Stimulated activated CD4-positive, alpha-beta T cell treated with anti-CD3 and anti-CD28 coated beads, Interleukin-15, amount 100 ng/mL, for 48 hours (primary cell): ENCODE results near the gene KCNG3.

Source experiments
- DNase-seq, 2 donors: peaks; one replicate each; pipeline ENCODE4 v3.0.0-alpha.2; 2020; ENCODE audit warnings: low read depth in 2 of 2

Gene KCNG3

GRCh38 chr2:42486145-42486906 is 7.5 kb downstream of the KCNG3 start:
- DNase-seq, result no peak

- DNase-seq, result no peak
These were observed 13.4 kb downstream of the KCNG3 start for GRCh38 chr2:42480402-42480801.

DNA sequence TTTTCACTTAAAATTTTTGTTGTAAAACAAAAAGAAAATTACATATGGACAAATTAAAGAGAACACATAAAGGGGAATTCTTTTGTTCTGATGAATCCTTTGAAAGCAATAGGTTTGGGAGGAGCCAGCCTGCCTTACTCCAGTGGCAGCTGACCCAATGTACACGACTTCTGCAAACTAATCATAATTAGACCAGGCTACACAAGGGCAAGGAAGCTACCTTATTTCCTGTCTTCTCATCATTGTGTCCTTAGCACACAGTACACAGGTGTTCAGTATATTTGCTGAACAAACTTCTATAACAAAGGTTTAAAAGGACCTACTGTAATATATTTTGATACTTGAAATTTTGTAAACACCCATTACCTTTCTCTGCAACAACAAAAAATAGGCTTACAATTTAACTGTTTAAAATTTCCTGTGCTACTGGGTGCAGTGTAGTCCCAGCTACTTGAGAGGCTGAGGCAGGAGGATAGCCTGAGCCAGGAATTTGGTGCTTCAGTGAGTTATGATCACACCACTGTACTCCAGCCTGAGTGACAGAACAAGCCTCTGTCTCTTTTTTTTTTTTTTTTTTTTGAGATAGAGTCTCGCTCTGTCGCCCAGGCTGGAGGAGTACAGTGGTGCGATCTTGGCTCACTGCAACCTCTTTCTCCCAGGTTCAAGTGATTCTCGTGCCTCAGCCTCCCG is 18.9 kb downstream of the KCNG3 start:
- DNase-seq, result no peak

DNA sequence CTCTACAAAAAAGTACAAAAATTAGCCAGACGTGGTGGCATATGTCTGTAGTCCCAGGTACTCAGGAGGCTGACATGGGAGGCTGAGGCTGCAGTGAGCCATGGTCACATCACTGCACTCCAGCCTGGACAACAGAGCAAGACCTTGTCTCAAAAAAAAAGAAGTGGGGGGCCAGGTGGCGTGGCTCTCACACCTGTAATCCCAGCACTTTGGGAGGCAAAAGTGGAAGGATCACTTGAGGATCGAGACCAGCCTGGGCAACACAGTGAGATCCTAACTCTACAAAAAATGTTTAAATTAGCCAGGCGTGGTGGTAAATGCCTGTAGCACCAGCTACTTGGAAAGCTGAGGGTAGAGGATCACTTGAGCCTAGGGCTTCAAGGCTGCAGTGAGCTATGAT is 23.1 kb downstream of the KCNG3 start:
- no peak for DNase-seq

DNA sequence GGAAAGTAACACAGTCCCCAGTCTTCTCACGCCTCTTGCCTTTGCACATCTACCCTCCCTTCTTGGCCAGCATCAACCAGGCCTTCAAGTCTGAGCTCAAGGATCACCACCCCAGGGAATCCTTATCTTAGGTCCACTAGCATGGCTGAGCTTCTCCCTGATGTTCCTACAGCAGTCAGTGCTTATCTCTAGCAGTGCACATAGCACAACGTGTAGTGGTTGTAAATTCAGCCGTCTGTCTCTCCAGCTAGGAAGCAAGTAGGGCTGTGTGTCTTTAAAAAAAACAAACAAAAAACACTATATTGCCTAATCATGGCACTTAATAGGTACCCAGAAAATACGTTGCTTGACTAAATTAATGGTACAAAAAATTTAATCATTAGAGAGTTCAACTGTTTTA is 29.2 kb downstream of the KCNG3 start:
- no peak for DNase-seq

DNA sequence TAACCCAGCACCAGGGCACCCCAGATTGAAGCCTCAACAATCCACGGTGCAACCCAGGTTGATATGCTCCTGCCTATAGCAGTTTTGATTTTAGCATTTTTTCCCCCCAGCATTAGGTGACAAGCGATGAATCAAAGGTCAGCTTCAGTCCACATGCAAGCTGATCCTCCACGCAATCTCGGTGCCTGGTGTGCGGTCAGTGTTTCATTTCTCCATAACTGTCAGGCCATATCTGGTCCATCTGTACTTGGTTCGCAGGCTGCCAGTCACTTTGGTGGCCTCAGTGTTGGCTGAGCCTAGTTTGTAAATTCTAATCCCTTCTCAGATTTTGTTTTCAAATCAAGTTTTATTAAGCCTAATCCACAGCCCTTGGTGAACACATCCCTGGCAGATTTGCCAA is 30.2 kb downstream of the KCNG3 start:
- DNase-seq, result no peak

DNA sequence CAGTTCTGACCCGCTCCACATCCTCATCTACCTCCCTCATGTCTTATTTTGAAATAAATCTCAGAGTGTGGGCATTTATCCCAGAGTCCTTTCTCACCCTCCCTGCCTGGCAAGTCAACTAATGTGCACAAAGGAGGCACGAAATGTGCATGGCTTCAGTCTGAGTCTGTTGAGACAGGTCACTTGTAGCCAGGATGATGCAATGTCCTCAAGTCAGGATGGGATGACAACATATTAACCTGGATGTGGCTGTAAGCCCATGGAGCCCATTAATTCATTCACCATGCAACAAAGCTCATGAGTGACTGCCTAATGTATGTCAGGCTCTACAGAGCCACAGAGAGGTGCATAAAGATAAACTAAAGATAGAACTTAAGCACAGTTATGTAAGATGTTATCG is 34.5 kb downstream of the KCNG3 start:
- no peak for DNase-seq

- DNase-seq, result no peak
These were observed 35.4 kb downstream of the KCNG3 start for GRCh38 chr2:42458396-42458795.

DNA sequence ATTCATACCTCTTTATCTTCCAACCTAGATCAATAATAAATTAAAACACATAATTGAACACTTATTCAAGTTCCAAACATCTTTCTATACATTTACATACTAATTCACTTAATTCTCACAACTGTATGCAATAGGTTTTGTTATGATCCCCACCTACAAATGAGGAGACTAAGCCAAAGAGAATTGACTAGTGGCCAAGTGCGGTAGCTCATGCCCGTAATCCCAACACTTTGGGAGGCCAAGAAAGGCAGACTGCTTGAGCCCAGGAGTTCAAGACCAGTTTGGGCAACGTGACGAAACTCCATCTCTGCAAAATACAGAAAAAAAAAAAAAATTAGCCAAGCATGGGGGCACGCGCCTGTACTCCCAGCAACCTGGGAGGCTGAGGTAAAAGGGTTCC is 36.8 kb downstream of the KCNG3 start:
- DNase-seq, result no peak

- no peak for DNase-seq
These were observed 37.5 kb downstream of the KCNG3 start for GRCh38 chr2:42456126-42456839.

GRCh38 chr2:42452545-42452944 is 41.2 kb downstream of the KCNG3 start:
- DNase-seq, result no peak

- no peak for DNase-seq
These were observed 43.6 kb downstream of the KCNG3 start for GRCh38 chr2:42450136-42450535.

- DNase-seq, result no peak
These were observed 44.4 kb downstream of the KCNG3 start for GRCh38 chr2:42449163-42450087.

- no peak for DNase-seq
These were observed 45.6 kb downstream of the KCNG3 start for GRCh38 chr2:42448163-42448562.

GRCh38 chr2:42446503-42447271 is 47.1 kb downstream of the KCNG3 start:
- no peak for DNase-seq

DNA sequence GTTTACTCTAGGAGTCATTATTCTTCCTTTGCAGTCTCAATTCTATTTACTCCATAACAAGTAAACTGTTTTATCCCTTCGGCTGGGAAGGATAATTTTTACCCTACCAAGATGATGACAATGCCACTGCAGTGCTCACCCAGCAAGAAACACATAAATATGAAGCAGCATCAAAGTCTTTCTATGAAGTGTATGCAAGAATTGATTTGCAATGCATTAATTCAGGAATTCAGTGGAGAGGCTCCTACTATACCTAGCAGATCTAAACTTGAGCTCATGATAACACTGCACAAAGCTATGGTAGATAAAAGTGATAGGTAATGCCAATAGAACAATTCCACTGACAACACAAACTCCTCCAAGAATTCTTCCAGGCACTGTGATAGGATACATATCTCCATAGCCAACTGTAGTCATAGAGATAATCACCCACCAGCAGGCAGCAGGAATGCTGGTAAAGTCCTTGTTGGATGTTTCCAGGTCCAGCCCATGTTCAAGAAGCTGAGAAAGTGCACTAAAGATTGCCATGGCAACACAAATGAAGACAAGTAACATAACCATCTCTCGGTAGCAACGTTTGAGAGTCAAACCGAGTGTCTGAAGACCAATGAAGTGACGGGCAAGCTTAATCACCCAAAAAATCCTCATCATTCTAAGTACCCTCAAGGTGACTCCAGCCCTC is 49.9 kb downstream of the KCNG3 start:
- DNase-seq, result no peak

GRCh38 chr2:42442774-42443173 is 51.0 kb downstream of the KCNG3 start:
- no peak for DNase-seq

DNA sequence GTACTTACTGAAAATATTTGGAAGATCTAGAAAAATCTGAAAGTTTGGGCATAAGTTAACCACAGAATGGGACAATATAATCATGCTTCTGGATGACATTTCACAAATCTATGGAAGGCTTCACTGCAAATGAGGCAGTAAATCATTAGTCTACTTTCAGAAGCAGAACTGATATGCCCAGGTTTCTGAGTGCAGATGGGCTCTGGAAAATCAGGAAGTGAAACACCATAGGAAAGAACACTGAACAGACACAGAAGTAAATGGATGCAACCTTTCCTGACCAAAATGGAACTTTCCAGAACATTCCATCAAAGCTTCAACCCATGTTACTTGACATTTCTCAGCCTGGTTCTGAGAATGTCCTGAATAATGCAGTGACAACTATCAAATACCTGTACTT is 55.1 kb downstream of the KCNG3 start:
- DNase-seq, result no peak

- no peak for DNase-seq
These were observed 57.4 kb downstream of the KCNG3 start for GRCh38 chr2:42436370-42436769.

DNA sequence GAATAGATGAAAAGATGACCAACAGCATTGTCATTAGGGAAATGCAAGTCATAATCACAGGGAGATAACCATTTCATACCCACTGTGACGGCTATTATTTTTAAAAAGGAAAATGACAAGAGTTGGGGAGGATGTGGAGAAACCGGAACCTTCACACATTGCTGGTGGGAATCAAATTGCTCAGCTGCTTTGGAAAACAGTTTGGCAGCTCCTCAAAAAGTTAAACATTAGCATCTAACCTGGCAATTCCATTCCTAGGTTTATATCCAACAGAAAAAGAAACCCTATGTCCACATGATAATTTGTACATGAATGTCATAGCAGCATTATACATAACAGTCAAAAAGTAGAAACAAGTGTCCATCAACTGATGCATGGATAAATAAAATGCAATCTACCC is 58.2 kb downstream of the KCNG3 start:
- DNase-seq, result no peak
